GM21737 (cell line): ENCODE measurements around the gene ERC1.

Experiments used
- ATAC-seq: cut with Tn5 transposase; IDR thresholded peaks from one replicate; pipeline ENCODE4 v1.9.1; 2021; ENCODE audit warnings: mild to moderate bottlenecking, moderate library complexity; ENCODE audit not compliant: unreplicated experiment

Gene ERC1

GRCh38 chr12:990661-991349, at the start of gene ERC1:
TSS of gene ERC1 (plus strand) at chr12:991223. CDS start at chr12:1027904, 36,681 bp downstream.
- peak; percentile 70 for ATAC-seq

DNA sequence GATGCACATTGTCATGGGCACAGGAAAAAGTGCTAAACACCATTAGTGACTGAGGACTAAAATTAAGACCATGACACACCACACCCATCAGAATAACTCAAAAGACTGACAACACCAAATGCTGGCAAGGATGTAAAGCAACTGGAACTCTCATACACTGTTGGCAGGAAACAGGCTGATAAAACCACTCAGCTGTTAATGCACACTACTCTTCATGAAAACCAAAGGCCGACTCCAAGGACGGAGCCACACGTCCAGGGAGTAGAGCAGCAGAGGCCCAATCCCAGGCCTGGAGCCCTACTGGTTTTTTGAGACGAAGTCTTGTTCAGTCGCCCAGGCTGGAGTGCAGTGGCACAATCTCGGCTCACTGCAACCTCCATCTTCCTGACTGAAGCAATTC, 48.0 kb upstream of the ERC1 start:
- no peak for ATAC-seq

GRCh38 chr12:944211-944610, 46.8 kb upstream of the ERC1 start:
- ATAC-seq = no peak

DNA sequence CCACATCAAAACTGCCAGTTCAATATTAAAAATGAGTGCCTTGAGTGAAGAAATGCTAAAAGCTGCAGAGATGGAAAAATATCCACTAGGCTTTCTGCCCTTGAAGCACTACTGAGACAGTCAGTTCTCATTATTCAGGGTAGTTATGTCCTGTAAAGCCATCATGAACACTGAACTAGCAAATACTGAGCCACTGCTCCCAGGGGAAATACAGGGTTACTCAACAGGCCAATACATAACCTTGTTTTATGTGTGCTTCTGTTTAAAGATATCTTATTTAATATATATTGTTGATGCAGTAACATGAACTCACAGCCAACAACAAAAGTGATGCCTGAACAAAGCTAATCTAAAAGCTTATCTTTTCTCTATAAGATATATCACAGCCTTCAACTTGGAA, 44.8 kb upstream of the ERC1 start:
- no peak for ATAC-seq

GRCh38 chr12:946631-947030, 44.4 kb upstream of the ERC1 start:
- ATAC-seq = no peak

GRCh38 chr12:948238-948637, 42.8 kb upstream of the ERC1 start:
- no peak for ATAC-seq

- ATAC-seq = peak; percentile 79
Measured at GRCh38 chr12:949453-950191, 41.4 kb upstream of the ERC1 start, which contains the start of gene RAD52. TSS of gene RAD52 (minus strand) at chr12:949694. CDS start at chr12:933058, 16,636 bp downstream.

GRCh38 chr12:951176-951575, 39.8 kb upstream of the ERC1 start:
- ATAC-seq = no peak

GRCh38 chr12:953776-954175, 37.2 kb upstream of the ERC1 start:
- ATAC-seq = no peak

DNA sequence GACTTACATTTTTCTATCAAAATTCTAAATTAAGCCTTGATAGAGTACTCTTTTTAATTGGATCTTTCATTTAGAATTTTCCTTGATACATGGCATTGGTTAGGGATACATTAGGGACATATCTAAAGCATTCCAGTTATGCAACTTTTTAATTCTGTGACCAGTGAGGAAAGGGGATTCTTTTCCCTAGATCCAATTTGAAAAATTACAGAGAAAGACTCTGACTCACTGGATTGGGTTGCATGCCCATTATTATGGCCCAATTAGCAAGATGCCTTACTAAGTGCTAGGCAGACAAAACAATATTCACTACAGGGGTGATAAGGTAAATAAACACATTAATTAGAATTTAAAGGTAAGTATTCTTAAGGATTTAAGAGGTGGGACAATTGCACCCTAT, 36.3 kb upstream of the ERC1 start:
- no peak for ATAC-seq

DNA sequence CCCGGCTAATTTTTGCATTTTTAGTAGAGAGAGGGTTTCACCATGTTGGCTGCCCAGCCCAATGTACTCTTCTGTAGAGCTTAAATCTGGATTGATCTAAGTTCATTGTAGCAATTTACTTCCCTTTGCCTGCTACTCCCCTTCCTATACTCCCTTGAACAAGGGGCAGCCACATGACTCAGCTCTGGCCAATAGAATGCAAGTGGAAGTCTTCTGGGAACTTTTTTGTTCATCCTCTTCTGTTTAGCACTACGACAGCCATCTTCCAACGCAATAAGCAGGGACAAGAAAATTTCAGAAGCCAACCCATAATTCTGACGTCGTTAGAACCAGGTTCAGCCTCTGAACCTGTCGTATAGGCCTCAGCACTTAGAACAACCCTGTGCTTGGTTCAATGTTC, 35.1 kb upstream of the ERC1 start:
- no peak for ATAC-seq

GRCh38 chr12:958588-959123, 32.4 kb upstream of the ERC1 start:
- ATAC-seq = peak; percentile 53

GRCh38 chr12:966724-967123, 24.3 kb upstream of the ERC1 start:
- no peak for ATAC-seq

- ATAC-seq = no peak
Measured at GRCh38 chr12:967641-968040, 23.4 kb upstream of the ERC1 start.

DNA sequence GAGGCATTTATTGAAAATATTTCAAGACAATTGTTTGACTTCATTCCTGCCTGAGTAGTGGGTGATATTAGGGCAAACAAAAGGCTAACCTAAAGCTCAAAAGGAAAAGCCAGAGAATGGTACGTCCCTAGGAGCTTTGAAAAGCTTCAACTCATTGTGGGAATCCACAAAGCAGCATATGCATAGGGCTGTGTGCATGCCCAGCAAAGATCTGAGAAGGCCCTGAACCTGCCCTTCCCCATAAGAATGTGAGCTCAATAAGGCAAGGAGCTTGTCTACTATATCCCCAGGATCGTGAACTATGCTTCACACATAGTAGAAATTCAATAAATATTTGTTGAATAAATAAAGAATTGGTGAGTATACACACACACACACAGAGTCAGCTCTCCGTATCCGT, 22.5 kb upstream of the ERC1 start:
- ATAC-seq = no peak

DNA sequence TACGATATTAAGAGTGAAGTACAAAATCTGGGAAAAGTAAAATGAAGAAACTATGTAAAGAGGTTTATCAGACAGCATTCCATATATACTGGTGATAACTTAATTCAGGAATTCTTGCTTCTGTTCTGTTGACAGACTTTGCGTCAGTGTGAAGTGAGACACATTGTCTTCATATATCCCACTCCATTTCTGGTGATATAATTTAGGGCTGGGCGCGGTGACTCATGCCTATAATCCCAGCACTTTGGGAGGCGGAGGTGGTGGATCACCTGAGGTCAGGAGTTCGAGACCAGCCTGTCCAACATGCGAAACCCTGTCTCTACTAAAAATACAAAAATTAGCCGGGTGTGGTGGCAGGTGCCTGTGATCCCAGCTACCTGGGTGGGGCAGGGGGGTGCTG, 21.2 kb upstream of the ERC1 start:
- ATAC-seq = no peak

- ATAC-seq = no peak
Measured at GRCh38 chr12:971991-972390, 19.0 kb upstream of the ERC1 start.

GRCh38 chr12:974271-974862, 16.7 kb upstream of the ERC1 start:
- no peak for ATAC-seq

GRCh38 chr12:976644-977043, 14.4 kb upstream of the ERC1 start:
- no peak for ATAC-seq

DNA sequence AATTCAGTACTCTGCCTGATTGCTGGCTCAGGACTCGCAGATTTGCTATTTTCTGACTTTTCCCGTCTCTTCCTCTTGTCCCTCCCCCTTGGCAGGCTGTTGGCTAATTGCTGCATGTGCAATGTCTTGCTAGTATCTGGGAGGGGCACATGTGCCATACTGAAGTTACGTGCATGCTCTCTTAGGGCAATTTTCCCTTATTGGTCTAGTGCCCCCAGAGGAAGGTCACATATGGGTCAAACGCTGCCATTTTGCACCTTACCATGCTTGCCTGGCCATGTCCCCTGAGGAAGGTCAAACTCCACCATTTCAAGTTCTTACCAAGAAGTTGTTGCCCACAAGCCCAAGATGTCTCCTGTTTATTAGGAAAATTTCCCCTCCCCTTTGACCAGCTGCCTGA, 13.9 kb upstream of the ERC1 start:
- no peak for ATAC-seq

DNA sequence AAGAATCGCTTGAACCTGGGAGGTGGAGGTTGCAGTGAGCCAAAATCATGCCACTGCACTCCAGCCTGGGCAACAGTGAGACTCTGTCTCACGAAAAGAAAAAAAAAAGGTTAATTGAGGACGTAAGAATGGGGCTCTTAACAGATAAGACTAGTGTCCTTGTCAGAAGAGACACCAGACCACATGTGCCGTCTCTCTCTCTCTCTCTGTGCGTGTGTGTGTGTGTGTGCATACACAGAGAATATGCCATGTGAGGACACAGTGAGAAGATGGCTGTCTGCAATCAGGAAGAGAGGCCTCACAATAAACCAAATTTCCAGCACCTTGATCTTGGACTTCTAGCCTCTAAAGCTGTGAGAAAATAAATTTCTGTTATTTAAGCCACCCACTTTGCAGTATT, 11.7 kb upstream of the ERC1 start:
- no peak for ATAC-seq
